Adipose tissue (tissue), 3 donors: Measurements from ENCODE around the gene SRA1. TPM values are rescaled to one million over a fixed set of nuclear protein-coding genes. Genes with fewer than 3 reads are reported as not detected.

ENCODE experiments used
- H3K27ac ChIP-seq: one replicate; pipeline ENCODE4 v1.5.1; 2013; ENCODE audit warnings: low read depth, low read length
- whole genome bisulfite sequencing, 3 donors: extraction: QIAGEN DNeasy Blood & Tissue Kit; methylation state at CpG; one replicate each; pipeline ENCODE4 v1.1.7; 2013; 5-methylcytosine and 5-hydroxymethylcytosine counted together
- polyA plus RNA-seq, 3 donors: library from polyadenylated mRNA; stranded (reverse); fragments of 200-250 nt; gene quantifications; one replicate each; pipeline ENCODE4 v1.2.3, GENCODE V29; 2013
- donor health status: healthy with polysubstance abuse.
- donor health status: Bipolar disorder and iron deficiency.
- donor health status: healthy.

SRA1 gene
- polyA plus RNA-seq, 3 donors: 9.6 to 33.1 (median 30.2) TPM

GRCh38 chr5:140556438-140556837, 835 bp downstream of the SRA1 start:
- 3 to 5% (median 4%) methylated on average over 6 of the region's 6 CpGs for WGBS, 3 donors
- no peak overlapping the region for H3K27ac ChIP-seq

GRCh38 chr5:140555747-140556312, 1.4 kb downstream of the SRA1 start:
- no peak overlapping the region for H3K27ac ChIP-seq
- WGBS, 3 donors: 84 to 89% (median 84%) methylated on average over 1 of the region's 1 CpG

GRCh38 chr5:140554454-140554853, 2.8 kb downstream of the SRA1 start:
- 36 to 58% (median 53%) methylated on average over 2 of the region's 2 CpGs for WGBS, 3 donors
- H3K27ac ChIP-seq: no peak overlapping the region

GRCh38 chr5:140553657-140554056, 3.6 kb downstream of the SRA1 start:
- 55 to 87% (median 57%) methylated on average over 2 of the region's 2 CpGs for WGBS, 3 donors
- H3K27ac ChIP-seq: no peak overlapping the region

- WGBS, 3 donors: 81 to 92% (median 92%) methylated on average over 4 of the region's 4 CpGs
- no peak overlapping the region for H3K27ac ChIP-seq
Measured at GRCh38 chr5:140551872-140552271, 5.4 kb downstream of the SRA1 start.

- no peak overlapping the region for H3K27ac ChIP-seq
- WGBS, 3 donors: 84 to 90% (median 85%) methylated on average over 11 of the region's 11 CpGs
Measured at GRCh38 chr5:140550147-140551079, 6.9 kb downstream of the SRA1 start.

GRCh38 chr5:140549237-140550144, 7.8 kb downstream of the SRA1 start:
- no peak overlapping the region for H3K27ac ChIP-seq
- 65 to 78% (median 73%) methylated on average over 3 of the region's 3 CpGs for WGBS, 3 donors

- WGBS, 3 donors: 83 to 87% (median 85%) methylated on average over 7 of the region's 7 CpGs
- peak overlapping the region; percentile 70 for H3K27ac ChIP-seq
Measured at GRCh38 chr5:140548791-140549190, 8.5 kb downstream of the SRA1 start.

- WGBS, 3 donors: 0 to 14% (median 2%) methylated on average over 5 of the region's 5 CpGs
- peak overlapping the region; percentile 70 for H3K27ac ChIP-seq
Measured at GRCh38 chr5:140548300-140548688, 9.0 kb downstream of the SRA1 start.

GRCh38 chr5:140547508-140548299, 9.6 kb downstream of the SRA1 start, which contains the start of gene EIF4EBP3:
EIF4EBP3 (plus strand) TSS chr5:140547662; CDS start chr5:140547738, 76 bp downstream.
- WGBS, 3 donors: 1 to 4% (median 1%) methylated on average over 52 of the region's 52 CpGs
- peak within 1 kb of the TSS; percentile 70 for H3K27ac ChIP-seq

- 33 to 47% (median 38%) methylated on average over 13 of the region's 13 CpGs for WGBS, 3 donors
- H3K27ac ChIP-seq: peak overlapping the region; percentile 51
Measured at GRCh38 chr5:140546851-140547507, 10.3 kb downstream of the SRA1 start.

GRCh38 chr5:140545606-140546005, 11.7 kb downstream of the SRA1 start:
- WGBS, 3 donors: 97 to 99% (median 98%) methylated on average over 10 of the region's 10 CpGs
- no peak overlapping the region for H3K27ac ChIP-seq

GRCh38 chr5:140544986-140545385, 12.3 kb downstream of the SRA1 start:
- no peak overlapping the region for H3K27ac ChIP-seq
- 96 to 99% (median 96%) methylated on average over 7 of the region's 7 CpGs for WGBS, 3 donors

- WGBS, 3 donors: 85 to 98% (median 96%) methylated on average over 5 of the region's 5 CpGs
Measured at GRCh38 chr5:140542972-140543371, 14.3 kb downstream of the SRA1 start.

GRCh38 chr5:140540227-140540626, 17.0 kb downstream of the SRA1 start:
- H3K27ac ChIP-seq: no peak overlapping the region
- 91 to 99% (median 93%) methylated on average over 1 of the region's 1 CpG for WGBS, 3 donors

More at GRCh38 chr5:140542972-140543371, 14.3 kb downstream of the SRA1 start:
- no peak overlapping the region for H3K27ac ChIP-seq

- 71 to 76% (median 76%) methylated on average over 2 of the region's 2 CpGs for WGBS, 3 donors
- no peak overlapping the region for H3K27ac ChIP-seq
Measured at GRCh38 chr5:140524003-140524402, 33.3 kb downstream of the SRA1 start.

GRCh38 chr5:140513124-140513523, 44.1 kb downstream of the SRA1 start:
- WGBS, 3 donors: 79 to 100% (median 80%) methylated on average over 2 of the region's 2 CpGs
- H3K27ac ChIP-seq: no peak overlapping the region
